HCT116 (cell line): ENCODE data around the gene FKBP14. TPM values are rescaled to one million over a fixed set of nuclear protein-coding genes. Genes with fewer than 3 reads are reported as not detected.

Experiments
- ATAC-seq: fragments of 200-7000 bp; cut with Tn5 transposase; 2 replicates; pipeline ENCODE4 v1.9.1; 2020; ENCODE audit warnings: mild to moderate bottlenecking, moderate library complexity
- Bru-seq: library from RNA; stranded (reverse); fragments of 400-500 nt; gene quantifications from one replicate; lab custom pipeline; 2021; lab: Mats Ljungman, UMichigan
- BruChase-seq, 2 experiments: library from RNA; stranded (reverse); fragments of 400-500 nt; gene quantifications; one replicate each; lab custom pipeline; 2021; lab: Mats Ljungman, UMichigan
- BruUV-seq: library from RNA; stranded (reverse); fragments of 400-500 nt; replicated peaks from 2 replicates; lab custom pipeline; 2021; lab: Mats Ljungman, UMichigan
- CTCF ChIA-PET: fragments of 300-600 bp; sonication (Branson Sonifier 250); formaldehyde crosslinking; loops from one replicate; lab custom pipeline; 2021; ENCODE audit warnings: antibody characterized with exemption; lab: Charles Lee
- POLR2A ChIA-PET: fragments of 300-600, 350-600 bp; sonication (Branson Sonifier 250); formaldehyde crosslinking; loops from one replicate; lab custom pipeline; 2021; ENCODE audit warnings: antibody characterized with exemption; lab: Charles Lee
- RAD21 ChIA-PET, 2 experiments: fragments of 300-600 bp; sonication (Branson Sonifier 250); formaldehyde crosslinking; loops; one replicate each; lab custom pipeline; 2023; ENCODE audit warnings: low total read pairs in 2 of 2; ENCODE audit not compliant: uncharacterized antibody in 2 of 2, unreplicated experiment in 2 of 2, low non-redundant PET in 1 of 2; lab: Charles Lee
- DNase-seq: peaks from one replicate; pipeline ENCODE4 v3.0.0-alpha.2; 2010; ENCODE audit warnings: low read depth, low spot score
- H2AFZ ChIP-seq: fragments of 200-600 bp; shearing (Covaris generic), sonication (generic); 2 replicates; pipeline ENCODE4 v1.6.1; 2017; ENCODE audit warnings: low read depth, mixed run types, mixed read lengths, antibody characterized with exemption, low read length; ENCODE audit not compliant: poor library complexity, severe bottlenecking
- H3K27ac ChIP-seq: 2 replicates; pipeline ENCODE4 v1.5.1; 2012; ENCODE audit warnings: low read depth, low read length
- H3K27me3 ChIP-seq: fragments of 200-600 bp; sonication (generic); 2 replicates; pipeline ENCODE4 v1.6.1; 2016; ENCODE audit warnings: mixed run types, low read length, mixed read lengths; ENCODE audit not compliant: insufficient read depth
- H3K36me3 ChIP-seq, 2 experiments: fragments of 200-500 bp in 1 of 2; fragments of 200-600 bp in 1 of 2; sonication (Bioruptor generic) in 1 of 2; sonication (generic) in 1 of 2; 2 replicates each; pipeline versions ENCODE4 v1.5.1 to v1.6.1; 2014 to 2016; ENCODE audit warnings: low read length in 2 of 2, inconsistent platforms in 1 of 2, mixed read lengths in 1 of 2, mixed run types in 1 of 2; ENCODE audit not compliant: insufficient read depth in 2 of 2, control insufficient read depth in 1 of 2
- H3K4me1 ChIP-seq, 2 experiments: fragments of 200-600 bp in 1 of 2; sonication (generic) in 1 of 2; 2 replicates each; pipeline versions ENCODE4 v1.5.1 to v1.6.1; 2012 to 2017; ENCODE audit warnings: low read length in 2 of 2, inconsistent platforms in 1 of 2, mild to moderate bottlenecking in 1 of 2, mixed read lengths in 1 of 2, mixed run types in 1 of 2, moderate library complexity in 1 of 2; ENCODE audit not compliant: insufficient read depth in 2 of 2, control insufficient read depth in 1 of 2
- H3K4me2 ChIP-seq: fragments of 200-600 bp; sonication (generic); 2 replicates; pipeline ENCODE4 v1.6.1; 2017; ENCODE audit warnings: mixed run types, low read length, mixed read lengths
- H3K4me3 ChIP-seq, 2 experiments: fragments of 200-600 bp in 1 of 2; sonication (generic) in 1 of 2; replicated peaks in 1 of 2; 2 replicates each; pipeline ENCODE4 v1.5.1; 2011 to 2016; ENCODE audit warnings: low read length in 2 of 2, control low read depth in 1 of 2, low read depth in 1 of 2, mild to moderate bottlenecking in 1 of 2, mixed read lengths in 1 of 2, mixed run types in 1 of 2
- H3K79me2 ChIP-seq: fragments of 200-600 bp; sonication (generic); 2 replicates; pipeline ENCODE4 v1.6.1; 2017; ENCODE audit warnings: mild to moderate bottlenecking, mixed run types, low read length, moderate library complexity, mixed read lengths; ENCODE audit not compliant: insufficient read depth
- H3K9ac ChIP-seq: fragments of 200-600 bp; sonication (generic); 2 replicates; pipeline ENCODE4 v1.6.1; 2016; ENCODE audit warnings: low read length, mixed read lengths
- H3K9me2 ChIP-seq: fragments of 200-600 bp; sonication (generic), shearing (Covaris generic); 2 replicates; pipeline ENCODE4 v1.6.1; 2017; ENCODE audit warnings: mixed run types, mild to moderate bottlenecking, moderate library complexity; ENCODE audit not compliant: insufficient read depth
- H3K9me3 ChIP-seq, 2 experiments: fragments of 200-500 bp in 1 of 2; fragments of 200-600 bp in 1 of 2; sonication (Bioruptor generic) in 1 of 2; sonication (generic) in 1 of 2; 2 replicates each; pipeline ENCODE4 v1.6.1; 2014 to 2017; ENCODE audit warnings: low read length in 2 of 2, mixed read lengths in 2 of 2, inconsistent platforms in 1 of 2, low read depth in 1 of 2, mild to moderate bottlenecking in 1 of 2, mixed run types in 1 of 2, moderate library complexity in 1 of 2; ENCODE audit not compliant: control insufficient read depth in 1 of 2, insufficient read depth in 1 of 2
- H4K20me1 ChIP-seq: fragments of 200-600 bp; sonication (generic), shearing (Covaris generic); 2 replicates; pipeline ENCODE4 v1.6.1; 2017; ENCODE audit warnings: mixed run types, mild to moderate bottlenecking, moderate library complexity; ENCODE audit not compliant: insufficient read depth
- CBX3 ChIP-seq: IDR thresholded peaks from 2 replicates; pipeline ENCODE4 v1.6.1; 2012; ENCODE audit warnings: low read depth
- CEBPB ChIP-seq: IDR thresholded peaks from 2 replicates; pipeline ENCODE4 v1.6.1; 2012; ENCODE audit warnings: low read depth
- EGR1 ChIP-seq: IDR thresholded peaks from 2 replicates; pipeline ENCODE4 v1.6.1; 2012; ENCODE audit warnings: low read depth
- ELF1 ChIP-seq: IDR thresholded peaks from 2 replicates; pipeline ENCODE4 v1.6.1; 2012; ENCODE audit warnings: low read depth, borderline replicate concordance
- EZH2 ChIP-seq: fragments of 200-600 bp; sonication (generic); IDR thresholded peaks from 2 replicates; pipeline ENCODE4 v1.6.1; 2017; ENCODE audit warnings: antibody characterized with exemption, mixed run types
- EZH2phosphoT487 ChIP-seq: fragments of 200-600 bp; IDR thresholded peaks from 2 replicates; pipeline ENCODE4 v1.6.1; 2018; ENCODE audit warnings: antibody characterized with exemption, borderline replicate concordance
- FOSL1 ChIP-seq: IDR thresholded peaks from 2 replicates; pipeline ENCODE4 v1.6.1; 2012; ENCODE audit warnings: low read depth
- POLR2A ChIP-seq: IDR thresholded peaks from 2 replicates; pipeline ENCODE4 v1.7.0; 2011; ENCODE audit warnings: borderline replicate concordance; ENCODE audit not compliant: insufficient read depth, insufficient read length; ENCODE audit errors: extremely low read depth
- POLR2AphosphoS5 ChIP-seq: IDR thresholded peaks from 2 replicates; pipeline ENCODE4 v1.6.1; 2011; ENCODE audit warnings: mild to moderate bottlenecking, low read depth, low read length, moderate library complexity
- SIN3A ChIP-seq: IDR thresholded peaks from 2 replicates; pipeline ENCODE4 v1.6.1; 2012; ENCODE audit warnings: low read depth
- SP1 ChIP-seq: IDR thresholded peaks from 2 replicates; pipeline ENCODE4 v1.6.1; 2012; ENCODE audit warnings: low read depth
- YY1 ChIP-seq: IDR thresholded peaks from 2 replicates; pipeline ENCODE4 v1.6.1; 2011; ENCODE audit warnings: low read length, low read depth, moderate library complexity, mild to moderate bottlenecking; ENCODE audit not compliant: insufficient replicate concordance; ENCODE audit errors: extremely low read depth
- ZFX ChIP-seq: fragments of 450-650 bp; IDR thresholded peaks from 2 replicates; pipeline ENCODE4 v1.6.1; 2017
- ZNF274 ChIP-seq: fragments of 200-500 bp; sonication (Bioruptor generic); IDR thresholded peaks from 2 replicates; pipeline ENCODE4 v1.6.1; 2014; ENCODE audit warnings: mild to moderate bottlenecking, low read depth, low read length, inconsistent platforms
- intact Hi-C: fragments of 100-400 bp; cut with micrococcal nuclease; formaldehyde crosslinking; loops from 2 replicates; pipeline ENCODE4 v1.10.0; 2022
- long read RNA-seq: library from polyadenylated mRNA; unstranded; transcript quantifications from one replicate; pipeline ENCODE4 v2.0.0, GENCODE V29; 2021; ENCODE audit not compliant: unreplicated experiment
- polyA plus RNA-seq: library from polyadenylated mRNA; unstranded; fragments of >200 nt; gene quantifications from 2 replicates; pipeline ENCODE4 v1.2.1, GENCODE V29; 2012; ENCODE audit warnings: missing spikeins
- total RNA-seq: library from RNA; stranded (reverse); gene quantifications from one replicate; pipeline ENCODE4 v1.2.1, GENCODE V29; 2021; ENCODE audit not compliant: unreplicated experiment
- TF ChIP-seq, protein P1 (sequence below), 3 experiments: fragments of 200-600 bp in 1 of 3; sonication (generic) in 1 of 3; IDR thresholded peaks in 2 of 3; conservative IDR thresholded peaks in 1 of 3; 2 replicates each; pipeline ENCODE4 v1.5.1; 2012 to 2017; ENCODE audit warnings: low read depth in 2 of 3, low read length in 2 of 3, antibody characterized with exemption in 1 of 3, borderline replicate concordance in 1 of 3, control low read depth in 1 of 3, mild to moderate bottlenecking in 1 of 3, mixed read lengths in 1 of 3, mixed run types in 1 of 3, moderate library complexity in 1 of 3; ENCODE audit not compliant: insufficient read depth in 1 of 3
- TF ChIP-seq, protein P2 (sequence below): IDR thresholded peaks from 2 replicates; pipeline ENCODE4 v1.6.1; 2012
- TF ChIP-seq, protein P3 (sequence below): IDR thresholded peaks from 2 replicates; pipeline ENCODE4 v1.6.1; 2012
- TF ChIP-seq, protein P4 (sequence below): IDR thresholded peaks from 2 replicates; pipeline ENCODE4 v1.6.1; 2011; ENCODE audit warnings: mild to moderate bottlenecking, low read length, moderate library complexity; ENCODE audit not compliant: insufficient replicate concordance; ENCODE audit errors: extremely low read depth

The FKBP14 gene, protein sequence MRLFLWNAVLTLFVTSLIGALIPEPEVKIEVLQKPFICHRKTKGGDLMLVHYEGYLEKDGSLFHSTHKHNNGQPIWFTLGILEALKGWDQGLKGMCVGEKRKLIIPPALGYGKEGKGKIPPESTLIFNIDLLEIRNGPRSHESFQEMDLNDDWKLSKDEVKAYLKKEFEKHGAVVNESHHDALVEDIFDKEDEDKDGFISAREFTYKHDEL
- 13.6 TPM for total RNA-seq
- 3.4 and 4.3 TPM in 2 replicates for polyA plus RNA-seq
- Bru-seq, nascent RNA = percentile 88 among the genes with signal in this experiment
- BruChase-seq, experiment 1, labeled RNA remaining after a 6-hour chase = percentile 94 among the genes with signal in this experiment
- BruChase-seq, experiment 2, labeled RNA remaining after a 2-hour chase = percentile 87 among the genes with signal in this experiment
- long read RNA-seq, full-length matches to known transcripts = 11 of 15 reads
- long read RNA-seq, partial matches to known transcripts = 1 of 15 reads
- long read RNA-seq, other reads (novel, unspliced or antisense) = 3 of 15 reads

DNA sequence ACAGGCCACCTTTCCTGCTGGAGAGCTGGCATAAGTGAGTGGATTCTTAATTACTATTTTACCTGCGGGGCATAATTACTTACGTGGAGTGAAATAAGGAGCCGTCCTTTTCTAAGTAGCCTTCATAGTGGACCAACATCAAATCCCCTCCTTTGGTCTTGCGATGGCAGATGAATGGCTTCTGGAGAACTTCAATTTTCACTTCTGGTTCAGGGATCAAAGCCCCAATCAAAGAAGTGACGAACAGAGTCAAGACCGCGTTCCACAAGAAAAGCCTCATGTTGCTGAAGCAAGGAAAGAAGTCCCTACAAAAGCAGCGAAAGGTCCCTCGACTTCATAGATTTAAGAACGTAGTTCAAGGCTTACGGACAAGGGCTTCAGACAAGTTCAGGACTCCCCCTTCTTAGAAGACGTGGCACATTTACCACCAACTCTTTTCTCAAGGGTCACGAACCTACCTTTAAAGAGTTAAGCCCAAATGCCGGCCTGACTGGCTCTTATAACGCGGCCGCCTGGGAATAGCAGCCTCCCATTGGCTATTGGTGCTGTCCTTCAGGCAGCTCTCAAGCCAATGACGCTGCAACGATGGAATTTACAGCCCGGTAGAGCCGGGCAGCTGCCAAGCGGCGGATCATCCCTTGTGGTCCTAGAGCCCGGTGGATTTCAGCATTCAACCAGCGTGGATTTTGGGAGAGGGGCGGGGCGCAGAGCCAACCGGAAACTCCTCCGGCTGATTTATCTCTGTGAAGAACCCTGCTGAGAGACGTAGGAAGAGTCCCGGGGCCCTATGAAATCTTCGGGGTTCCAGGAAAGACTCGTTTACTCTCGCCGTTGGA, at the start of gene FKBP14:
Gene FKBP14 (minus strand): TSS at position 474 of the 836 bp plus-strand sequence. CDS start 194 bp downstream, at position 280.
- Histone ChIP-seq H3K4me2 (peak within 1 kb of the TSS; percentile 94), H3K9me3 (no peaks in the 10 kb centered on the region), H3K9me2 (no peaks in the 10 kb centered on the region), H3K4me1 (peaks cover 15 to 32% of the 10 kb centered on the region in 2 experiments), H3K27ac (peak within 1 kb of the TSS; percentile 44; the same call in 1 of the 2 replicates), H4K20me1 (peaks cover 10% of the 10 kb centered on the region; the same call in 1 of the 2 replicates), H3K79me2 (peaks cover 51% of the 10 kb centered on the region), H3K36me3 (no peaks in the 10 kb centered on the region; a peak in 1 of 4 replicates), H3K27me3 (no peaks in the 10 kb centered on the region), H3K9ac (peak within 1 kb of the TSS; percentile 77), H3K4me3 (peak within 1 kb of the TSS; percentile 50 to 72), H2AFZ (peak within 1 kb of the TSS; percentile 96)
- ATAC-seq = peak; percentile 85
- DNase-seq = peak; percentile 99
- POLR2A ChIA-PET = interaction anchor here (1.2 kb wide), 1 partner anchor 38 kb away, joined by 3 read pairs; no protein-coding TSS in a partner anchor
- CTCF ChIA-PET = interaction anchor here (1.1 kb wide), 1 partner anchor 48 kb away, joined by 3 read pairs; no protein-coding TSS in a partner anchor
- RAD21 ChIA-PET = no interaction called here
- TSS peak; percentile 76 for BruUV-seq
- intact Hi-C loops = loop anchor here (1.0 kb wide), 1 partner anchor 38 kb away; no protein-coding TSS in a partner anchor
- TF ChIP-seq CEBPB = no peak
- TF ChIP-seq, protein P1, sequence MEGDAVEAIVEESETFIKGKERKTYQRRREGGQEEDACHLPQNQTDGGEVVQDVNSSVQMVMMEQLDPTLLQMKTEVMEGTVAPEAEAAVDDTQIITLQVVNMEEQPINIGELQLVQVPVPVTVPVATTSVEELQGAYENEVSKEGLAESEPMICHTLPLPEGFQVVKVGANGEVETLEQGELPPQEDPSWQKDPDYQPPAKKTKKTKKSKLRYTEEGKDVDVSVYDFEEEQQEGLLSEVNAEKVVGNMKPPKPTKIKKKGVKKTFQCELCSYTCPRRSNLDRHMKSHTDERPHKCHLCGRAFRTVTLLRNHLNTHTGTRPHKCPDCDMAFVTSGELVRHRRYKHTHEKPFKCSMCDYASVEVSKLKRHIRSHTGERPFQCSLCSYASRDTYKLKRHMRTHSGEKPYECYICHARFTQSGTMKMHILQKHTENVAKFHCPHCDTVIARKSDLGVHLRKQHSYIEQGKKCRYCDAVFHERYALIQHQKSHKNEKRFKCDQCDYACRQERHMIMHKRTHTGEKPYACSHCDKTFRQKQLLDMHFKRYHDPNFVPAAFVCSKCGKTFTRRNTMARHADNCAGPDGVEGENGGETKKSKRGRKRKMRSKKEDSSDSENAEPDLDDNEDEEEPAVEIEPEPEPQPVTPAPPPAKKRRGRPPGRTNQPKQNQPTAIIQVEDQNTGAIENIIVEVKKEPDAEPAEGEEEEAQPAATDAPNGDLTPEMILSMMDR (IDR thresholded peaks at IDR 0.05 in 2 of 3, conservative IDR thresholded peaks at IDR 0.05 in 1 of 3; ENCODE audit: borderline replicate concordance in 1 of 3, insufficient read depth in 1 of 3, low read depth in 2 of 3, low read length in 2 of 3) = no peak
- no peak for TF ChIP-seq EZH2
- TF ChIP-seq YY1 = peak; percentile 76
- TF ChIP-seq EGR1 = no peak
- TF ChIP-seq, protein P2, sequence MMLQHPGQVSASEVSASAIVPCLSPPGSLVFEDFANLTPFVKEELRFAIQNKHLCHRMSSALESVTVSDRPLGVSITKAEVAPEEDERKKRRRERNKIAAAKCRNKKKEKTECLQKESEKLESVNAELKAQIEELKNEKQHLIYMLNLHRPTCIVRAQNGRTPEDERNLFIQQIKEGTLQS = no peak
- TF ChIP-seq CBX3 = peak; percentile 79; the same call in 1 of the 2 replicates
- TF ChIP-seq, protein P3, sequence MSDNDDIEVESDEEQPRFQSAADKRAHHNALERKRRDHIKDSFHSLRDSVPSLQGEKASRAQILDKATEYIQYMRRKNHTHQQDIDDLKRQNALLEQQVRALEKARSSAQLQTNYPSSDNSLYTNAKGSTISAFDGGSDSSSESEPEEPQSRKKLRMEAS = peak; percentile 67; the same call in 1 of the 2 replicates
- TF ChIP-seq POLR2AphosphoS5 = peak; percentile 63
- TF ChIP-seq, protein P4, sequence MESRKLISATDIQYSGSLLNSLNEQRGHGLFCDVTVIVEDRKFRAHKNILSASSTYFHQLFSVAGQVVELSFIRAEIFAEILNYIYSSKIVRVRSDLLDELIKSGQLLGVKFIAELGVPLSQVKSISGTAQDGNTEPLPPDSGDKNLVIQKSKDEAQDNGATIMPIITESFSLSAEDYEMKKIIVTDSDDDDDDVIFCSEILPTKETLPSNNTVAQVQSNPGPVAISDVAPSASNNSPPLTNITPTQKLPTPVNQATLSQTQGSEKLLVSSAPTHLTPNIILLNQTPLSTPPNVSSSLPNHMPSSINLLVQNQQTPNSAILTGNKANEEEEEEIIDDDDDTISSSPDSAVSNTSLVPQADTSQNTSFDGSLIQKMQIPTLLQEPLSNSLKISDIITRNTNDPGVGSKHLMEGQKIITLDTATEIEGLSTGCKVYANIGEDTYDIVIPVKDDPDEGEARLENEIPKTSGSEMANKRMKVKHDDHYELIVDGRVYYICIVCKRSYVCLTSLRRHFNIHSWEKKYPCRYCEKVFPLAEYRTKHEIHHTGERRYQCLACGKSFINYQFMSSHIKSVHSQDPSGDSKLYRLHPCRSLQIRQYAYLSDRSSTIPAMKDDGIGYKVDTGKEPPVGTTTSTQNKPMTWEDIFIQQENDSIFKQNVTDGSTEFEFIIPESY = no peak
- no peak for TF ChIP-seq ZFX
- TF ChIP-seq SP1 = peak; percentile 99
- TF ChIP-seq SIN3A = no peak; the same call in 1 of the 2 replicates
- TF ChIP-seq EZH2phosphoT487 = no peak
- no peak for TF ChIP-seq ZNF274
- peak; percentile 83 for TF ChIP-seq FOSL1
- TF ChIP-seq ELF1 = no peak; the same call in 1 of the 2 replicates
- peak; percentile 47 for TF ChIP-seq POLR2A
